ENCODE results near the gene ZNF467. TPM values are rescaled to one million over a fixed set of nuclear protein-coding genes. Genes with fewer than 3 reads are reported as not detected.

The ZNF467 gene
- total RNA-seq, 4 donors from 2014 or later: 1.2 to 4.4 (median 2.0) TPM

DNA sequence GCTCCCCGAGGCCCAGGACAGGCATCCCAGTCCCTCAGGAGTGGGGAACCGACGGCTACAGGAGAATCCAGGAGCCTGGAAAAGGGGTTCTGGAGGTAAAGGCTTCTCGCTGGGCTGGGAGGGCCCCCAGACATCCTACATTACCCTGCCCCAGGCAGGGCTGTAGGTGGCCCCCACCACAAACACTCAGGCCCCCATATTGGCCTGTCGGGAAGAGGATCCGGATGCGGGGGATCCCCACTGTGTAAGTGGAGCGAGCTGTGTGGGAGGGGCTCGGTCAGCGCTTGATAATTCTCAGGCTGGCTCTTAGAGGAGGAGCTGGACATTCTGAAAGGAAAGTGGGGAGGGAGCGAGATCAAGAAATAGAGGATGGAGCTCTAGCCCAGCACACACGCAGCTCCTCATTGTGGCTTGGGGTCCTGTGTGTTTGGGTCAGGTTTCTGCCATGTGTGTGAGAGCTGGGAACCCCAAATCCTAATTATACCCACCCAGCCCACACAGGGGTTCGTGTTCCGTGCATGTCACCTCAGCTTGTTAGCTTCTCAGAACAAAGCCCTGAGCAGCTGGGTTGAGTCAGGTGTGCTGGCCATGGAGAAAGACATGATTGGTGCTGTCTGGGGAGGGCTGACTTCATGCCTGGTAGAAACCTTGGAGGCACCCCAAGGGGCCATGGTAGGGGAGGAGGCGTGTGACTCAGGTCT is 49.4 kb downstream of the ZNF467 start:
- no peak overlapping the region for H3K27ac ChIP-seq
- WGBS, 2 donors: 91 to 92% methylated on average over 10 to 12 of the region's 15 CpGs
- no peak overlapping the region for H3K4me3 ChIP-seq
- TF ChIP-seq, protein P1, sequence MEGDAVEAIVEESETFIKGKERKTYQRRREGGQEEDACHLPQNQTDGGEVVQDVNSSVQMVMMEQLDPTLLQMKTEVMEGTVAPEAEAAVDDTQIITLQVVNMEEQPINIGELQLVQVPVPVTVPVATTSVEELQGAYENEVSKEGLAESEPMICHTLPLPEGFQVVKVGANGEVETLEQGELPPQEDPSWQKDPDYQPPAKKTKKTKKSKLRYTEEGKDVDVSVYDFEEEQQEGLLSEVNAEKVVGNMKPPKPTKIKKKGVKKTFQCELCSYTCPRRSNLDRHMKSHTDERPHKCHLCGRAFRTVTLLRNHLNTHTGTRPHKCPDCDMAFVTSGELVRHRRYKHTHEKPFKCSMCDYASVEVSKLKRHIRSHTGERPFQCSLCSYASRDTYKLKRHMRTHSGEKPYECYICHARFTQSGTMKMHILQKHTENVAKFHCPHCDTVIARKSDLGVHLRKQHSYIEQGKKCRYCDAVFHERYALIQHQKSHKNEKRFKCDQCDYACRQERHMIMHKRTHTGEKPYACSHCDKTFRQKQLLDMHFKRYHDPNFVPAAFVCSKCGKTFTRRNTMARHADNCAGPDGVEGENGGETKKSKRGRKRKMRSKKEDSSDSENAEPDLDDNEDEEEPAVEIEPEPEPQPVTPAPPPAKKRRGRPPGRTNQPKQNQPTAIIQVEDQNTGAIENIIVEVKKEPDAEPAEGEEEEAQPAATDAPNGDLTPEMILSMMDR (IDR thresholded peaks at IDR 0.05): no peak
- TF ChIP-seq POLR2A (IDR thresholded peaks at IDR 0.05): no peak
- H3K4me1 ChIP-seq: peaks cover 0 to 32% (median 0%) of the 10 kb centered on the region in 3 donors
- no peaks in the 10 kb centered on the region for H3K27me3 ChIP-seq
- intact Hi-C loops (cut with DNase I): no loop called here
- no peak for DNase-seq
- peaks cover 19 to 94% (median 26%) of the 10 kb centered on the region in 3 donors for H3K36me3 ChIP-seq
- no peaks in the 10 kb centered on the region for H3K9me3 ChIP-seq

DNA sequence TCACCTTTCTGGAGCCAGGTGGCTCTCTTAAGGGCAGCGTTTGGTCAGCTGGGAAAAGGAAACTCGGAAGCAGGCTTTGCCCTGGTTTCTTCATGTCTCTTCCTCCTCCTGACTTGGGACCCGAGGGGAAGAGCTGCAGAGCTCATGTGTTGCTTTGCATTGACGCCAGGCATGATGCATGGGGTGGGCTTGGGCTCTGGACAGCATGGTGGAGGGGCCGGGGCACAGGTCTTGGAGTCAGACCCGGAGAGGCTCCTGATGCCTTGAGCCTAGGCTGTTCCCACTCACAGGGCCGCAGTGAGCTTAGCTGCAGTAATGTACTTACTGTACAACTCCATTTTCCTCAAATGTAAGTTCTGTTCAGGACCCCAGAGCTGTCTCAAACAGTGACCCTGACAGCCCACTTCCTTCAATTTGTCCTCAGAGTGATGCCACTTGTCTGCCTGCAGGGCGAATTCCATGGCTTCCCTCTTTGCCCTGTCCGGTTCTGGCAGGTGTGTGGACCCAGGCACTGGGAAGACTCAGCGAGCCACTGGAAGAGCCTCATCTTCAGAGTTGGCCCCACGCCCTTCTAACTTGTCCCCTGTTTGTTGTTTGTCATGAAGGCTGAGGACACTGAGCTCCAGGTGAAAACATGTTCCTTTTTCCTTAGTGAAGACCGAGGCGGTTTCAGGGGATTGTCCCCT is 50.2 kb downstream of the ZNF467 start:
- Histone ChIP-seq H3K9me3 (no peaks in the 10 kb centered on the region), H3K4me3 (no peak overlapping the region), H3K27ac (no peak overlapping the region), H3K4me1 (peaks cover 0 to 32% (median 0%) of the 10 kb centered on the region in 3 donors), H3K36me3 (peaks cover 13 to 87% (median 22%) of the 10 kb centered on the region in 3 donors), H3K27me3 (no peaks in the 10 kb centered on the region)
- no peak for DNase-seq
- WGBS, 2 donors: 89 to 100% methylated on average over 2 to 8 of the region's 13 CpGs
- no peak for TF ChIP-seq POLR2A (IDR thresholded peaks at IDR 0.05)
- TF ChIP-seq, protein P1 (IDR thresholded peaks at IDR 0.05): no peak
- intact Hi-C loops (cut with DNase I): no loop called here

DNA sequence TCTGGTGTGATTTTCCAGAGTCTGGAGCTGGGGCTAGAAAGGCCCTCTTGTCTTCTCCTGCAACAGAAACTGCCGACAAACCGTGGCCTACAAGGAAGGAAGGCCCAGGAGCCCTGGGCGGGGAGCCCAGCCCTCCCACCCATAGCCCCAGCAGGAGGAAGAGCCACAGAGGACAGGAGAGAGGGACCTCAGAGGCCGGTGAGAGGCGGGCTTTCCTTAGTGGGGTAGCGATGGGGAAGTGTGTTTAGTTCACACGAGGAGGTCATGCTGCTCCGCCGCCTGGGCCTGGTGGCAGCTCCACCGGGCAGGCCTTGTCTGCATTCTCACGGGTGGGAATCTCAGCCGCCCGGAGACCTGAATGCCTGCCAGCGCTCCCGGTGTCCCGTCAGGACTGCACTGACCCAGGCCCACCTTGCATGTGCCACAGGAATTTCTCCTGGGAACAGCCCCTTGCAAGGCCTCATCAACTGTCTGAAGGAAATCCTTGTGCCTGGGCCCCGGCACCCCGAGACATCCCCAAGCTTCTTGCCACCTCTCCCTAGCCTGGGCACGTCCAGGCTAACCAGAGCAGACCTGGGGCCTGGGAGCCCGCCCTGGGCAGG is 50.9 kb downstream of the ZNF467 start:
- Histone ChIP-seq H3K36me3 (peaks cover 12 to 79% (median 22%) of the 10 kb centered on the region in 3 donors), H3K27me3 (no peaks in the 10 kb centered on the region), H3K4me3 (no peak overlapping the region), H3K4me1 (peaks cover 1 to 34% (median 3%) of the 10 kb centered on the region in 3 donors), H3K27ac (no peak overlapping the region), H3K9me3 (no peaks in the 10 kb centered on the region)
- DNase-seq: no peak
- intact Hi-C loops (cut with DNase I): no loop called here
- TF ChIP-seq, protein P1 (IDR thresholded peaks at IDR 0.05): no peak
- no peak for TF ChIP-seq POLR2A (IDR thresholded peaks at IDR 0.05)
- 53 to 81% methylated on average over 3 to 11 of the region's 20 CpGs for WGBS, 2 donors

DNA sequence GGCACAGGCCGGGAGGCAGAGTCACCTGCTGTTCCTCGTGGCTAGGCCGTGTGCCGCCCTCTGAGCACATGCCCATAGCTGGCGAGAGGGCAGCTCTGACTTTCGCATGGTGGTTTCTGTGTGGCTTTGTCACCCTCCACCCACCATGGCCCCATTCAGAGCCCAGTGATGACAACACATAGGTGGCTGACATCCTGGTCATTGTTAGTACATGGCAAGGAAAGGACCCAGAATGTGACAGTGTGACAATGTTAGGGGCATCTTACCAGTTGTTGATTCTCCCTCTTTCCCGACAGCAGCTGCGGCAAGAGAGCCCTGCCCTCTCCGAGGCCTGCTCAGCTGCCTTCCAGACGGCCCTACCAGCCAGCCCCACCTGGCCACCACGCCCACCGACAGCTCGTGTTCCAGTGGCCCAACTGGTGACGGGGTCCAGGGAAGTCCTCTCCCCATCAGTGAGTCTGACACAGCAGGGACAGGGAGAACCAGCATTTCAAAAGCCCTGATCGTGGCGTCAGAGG is 52.2 kb downstream of the ZNF467 start:
- no peak for DNase-seq
- no peaks in the 10 kb centered on the region for H3K9me3 ChIP-seq
- H3K4me1 ChIP-seq: peaks cover 14 to 36% (median 16%) of the 10 kb centered on the region in 3 donors
- intact Hi-C loops (cut with DNase I): no loop called here
- peaks cover 12 to 66% (median 22%) of the 10 kb centered on the region in 3 donors for H3K36me3 ChIP-seq
- WGBS, 2 donors: 77 to 90% methylated on average over 9 to 10 of the region's 16 CpGs
- H3K27me3 ChIP-seq: no peaks in the 10 kb centered on the region
- no peak overlapping the region for H3K4me3 ChIP-seq
- no peak for TF ChIP-seq POLR2A (IDR thresholded peaks at IDR 0.05)
- TF ChIP-seq, protein P1 (IDR thresholded peaks at IDR 0.05): no peak
- H3K27ac ChIP-seq: no peak overlapping the region

All from esophagus squamous epithelium (tissue), 5 donors.